ENCODE data around the gene TNIK.

TNIK gene

GRCh38 chr3:171044384-171044783, 415.8 kb downstream of the TNIK start:
- no peak for DNase-seq (ENCODE audit: low read depth in 2 of 2)

DNA sequence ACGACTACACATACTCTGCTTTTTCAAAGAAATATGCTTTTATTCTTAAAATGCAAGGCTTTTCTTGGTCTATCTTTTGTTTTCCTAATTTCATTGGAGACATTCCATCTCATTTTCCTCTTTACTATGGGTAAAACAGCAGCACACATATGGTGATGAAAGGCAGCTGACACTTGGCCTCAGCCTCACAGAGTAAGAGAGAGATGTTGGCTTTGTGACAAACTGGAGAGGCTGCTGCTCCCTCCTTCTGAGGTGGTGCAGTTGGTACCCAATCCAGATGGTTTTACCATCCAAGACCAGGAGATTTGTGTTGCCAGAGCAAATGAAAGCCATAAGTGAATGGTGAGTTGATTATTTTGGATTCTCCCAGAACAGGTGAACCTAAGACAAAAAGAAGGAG, 420.5 kb downstream of the TNIK start:
- no peak for DNase-seq (ENCODE audit: low read depth in 2 of 2)

GRCh38 chr3:171038342-171038741, 421.9 kb downstream of the TNIK start:
- no peak for DNase-seq (ENCODE audit: low read depth in 2 of 2)

GRCh38 chr3:171028779-171029232, 431.4 kb downstream of the TNIK start:
- DNase-seq (ENCODE audit: low read depth in 2 of 2) = no peak

GRCh38 chr3:171028025-171028778, 432.0 kb downstream of the TNIK start:
- DNase-seq (ENCODE audit: low read depth in 2 of 2) = peak; percentile 26 to 27

DNA sequence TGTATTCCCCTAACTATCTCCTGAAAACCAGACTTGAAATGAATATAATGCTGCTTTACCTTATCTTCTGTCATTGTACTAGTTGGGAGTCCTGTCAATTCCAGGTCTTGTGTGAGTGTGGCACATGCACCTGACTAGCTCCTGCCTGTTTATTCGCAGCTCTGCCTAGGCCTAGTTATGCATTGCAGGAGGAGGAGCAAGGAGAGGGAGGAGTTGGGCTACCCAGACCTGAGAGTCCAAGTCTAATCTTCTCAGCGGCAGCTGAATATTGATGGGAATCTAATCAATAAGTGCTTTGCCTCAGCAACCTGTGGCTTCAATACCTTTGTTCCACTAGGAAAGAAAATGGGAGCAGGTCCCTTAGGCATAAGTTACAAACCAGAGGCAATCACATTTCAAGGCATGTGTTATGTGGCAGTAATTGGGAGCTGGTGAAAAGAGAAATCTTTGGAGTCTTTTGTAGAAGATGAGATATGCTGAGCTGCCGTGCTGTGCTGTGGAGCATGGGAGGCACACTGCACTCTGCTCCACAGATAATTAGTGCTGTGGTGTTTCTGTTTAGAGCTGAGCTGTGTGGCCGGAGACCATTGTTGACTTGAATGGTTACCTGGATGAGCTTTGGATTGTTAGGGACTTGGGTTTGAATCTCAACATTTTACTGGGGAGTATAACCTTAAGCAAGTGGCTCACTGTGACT, 433.5 kb downstream of the TNIK start, which contains the start of gene SLC2A2:
TSS of gene SLC2A2 (minus strand) at position 124 of the 697 bp plus-strand sequence. CDS start at position 74, 50 bp downstream.
- no peak for DNase-seq (ENCODE audit: low read depth in 2 of 2)

DNA sequence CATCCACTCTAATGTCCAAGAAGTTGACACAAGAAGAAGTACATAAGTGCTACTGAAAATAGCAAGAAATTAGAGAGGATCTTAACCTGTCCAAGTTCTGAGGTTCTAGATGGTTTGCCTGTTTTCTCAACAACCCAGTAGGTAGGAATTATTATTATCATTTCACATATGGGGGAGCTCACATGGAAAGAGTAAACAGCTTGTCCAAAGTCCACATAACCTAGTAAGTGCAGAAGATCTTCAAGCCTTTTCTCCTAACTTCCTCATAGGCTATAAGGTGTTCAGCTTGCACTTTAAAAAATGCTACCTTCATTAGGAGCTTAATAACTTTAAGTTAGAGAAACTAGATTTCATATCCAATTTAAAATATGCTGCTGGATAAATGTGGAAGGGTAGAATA, 436.6 kb downstream of the TNIK start:
- DNase-seq (ENCODE audit: low read depth in 2 of 2) = no peak

GRCh38 chr3:171021377-171021776, 438.8 kb downstream of the TNIK start:
- no peak for DNase-seq (ENCODE audit: low read depth in 2 of 2)

DNA sequence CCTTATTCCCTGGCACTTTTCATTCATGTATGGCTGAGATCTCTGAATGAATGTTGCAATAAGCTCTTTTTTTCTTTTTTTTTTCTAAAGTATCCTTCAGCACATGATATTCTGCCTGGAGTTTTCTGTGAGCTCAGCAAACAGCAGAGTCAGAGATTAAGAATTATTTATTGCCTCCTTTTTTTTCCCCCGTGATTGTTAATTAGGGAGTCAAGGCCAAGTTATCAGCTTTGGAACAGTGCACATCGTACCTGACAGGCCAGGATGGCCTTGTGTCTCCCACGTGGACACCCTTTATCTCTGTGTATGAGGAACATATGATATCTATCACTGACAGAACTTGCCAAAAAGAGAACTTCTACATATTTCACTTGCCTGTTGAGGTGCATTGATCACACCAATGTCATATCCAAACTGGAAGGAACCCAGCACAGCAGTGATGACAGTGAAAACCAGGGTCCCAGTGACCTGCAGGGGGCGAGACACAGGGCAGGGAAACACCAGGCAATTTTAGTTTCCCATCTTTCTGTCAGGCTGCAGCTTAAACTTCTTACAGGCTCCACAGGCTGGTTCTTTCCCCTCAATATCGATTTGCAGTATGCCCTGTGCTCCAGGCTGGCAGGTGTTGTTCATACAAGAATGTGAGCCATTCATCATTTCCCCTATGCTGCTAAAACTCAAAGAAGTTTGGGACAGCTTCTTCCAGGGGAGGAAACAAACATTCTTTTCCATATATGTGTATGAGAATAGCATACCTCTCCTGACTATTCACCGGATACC, 441.9 kb downstream of the TNIK start:
- no peak for DNase-seq (ENCODE audit: low read depth in 2 of 2)

DNA sequence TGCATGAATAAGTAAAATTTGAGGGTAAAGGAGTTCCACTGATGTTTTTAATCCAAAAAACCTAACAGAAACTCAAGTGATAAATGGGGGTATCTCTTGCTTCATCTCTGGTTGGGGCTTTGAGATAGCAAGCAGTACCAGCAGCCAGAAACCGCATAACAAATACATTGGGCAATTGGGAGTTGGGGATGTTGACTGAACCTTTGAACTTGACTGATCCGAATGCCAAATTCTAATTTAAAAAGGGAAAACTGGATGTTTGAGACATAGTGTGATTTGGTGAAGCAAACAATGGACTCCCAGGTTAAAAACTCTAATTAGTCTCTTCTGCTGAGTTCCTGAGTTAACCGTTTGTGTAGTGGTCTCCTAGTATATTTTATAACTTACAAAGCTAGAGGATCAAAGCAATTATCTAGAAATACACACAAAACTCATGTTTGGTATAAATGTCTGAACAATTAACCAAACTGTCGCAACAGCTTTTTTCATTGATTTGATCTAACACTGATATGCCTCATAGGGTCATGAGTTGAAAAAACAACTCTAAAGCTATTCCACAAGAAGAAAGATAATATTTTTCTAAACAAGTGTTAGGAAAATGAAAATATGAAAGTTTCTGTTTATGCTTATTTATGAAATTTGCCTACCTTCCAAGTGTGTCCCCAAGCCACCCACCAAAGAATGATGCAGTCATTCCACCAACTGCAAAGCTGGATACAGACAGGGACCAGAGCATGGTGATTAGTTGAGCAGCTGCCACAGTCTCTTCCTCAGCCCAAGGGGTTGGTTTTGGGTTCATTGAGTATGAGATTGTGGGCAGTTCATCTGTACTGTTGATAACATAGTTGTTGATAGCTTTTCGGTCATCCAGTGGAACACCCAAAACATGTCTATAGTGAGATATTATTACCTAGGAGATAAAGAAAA, 446.1 kb downstream of the TNIK start:
- no peak for DNase-seq (ENCODE audit: low read depth in 2 of 2)

DNA sequence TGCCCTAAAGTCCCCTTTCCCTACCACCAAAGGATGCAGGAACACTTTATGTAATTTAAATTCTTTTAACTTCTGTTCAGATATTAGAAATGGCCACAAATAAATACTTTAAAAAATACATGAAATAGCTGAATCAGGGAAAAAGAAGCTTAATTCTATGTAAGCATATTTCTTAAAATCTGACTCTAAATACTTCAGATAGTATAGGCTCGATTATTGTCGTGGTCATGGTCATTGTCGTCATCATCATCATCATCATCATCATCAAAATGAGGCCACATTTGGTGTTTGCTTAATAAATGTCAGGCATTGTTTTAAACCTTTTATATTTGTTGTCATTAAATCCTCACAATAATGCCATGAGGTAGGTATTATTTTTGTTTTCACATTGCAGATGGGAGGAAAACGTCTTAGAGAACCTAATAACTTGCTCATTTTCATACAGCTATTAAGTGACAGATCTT, 448.3 kb downstream of the TNIK start:
- DNase-seq (ENCODE audit: low read depth in 2 of 2) = no peak

Data from activated CD4-positive, alpha-beta T cell treated with anti-CD3 and anti-CD28 coated beads for 24 hours (primary cell).